Renal pelvis (tissue), 4 donors: ENCODE results near the gene TMCC1. TPM values are rescaled to one million over a fixed set of nuclear protein-coding genes. Genes with fewer than 3 reads are reported as not detected.
"Not testable (repeated sequence)": the region's sequence is repeated elsewhere in the genome, so short reads cannot be mapped to it uniquely, and the experiment has no call there.

ENCODE experiments used
- DNase-seq: peaks from one replicate; pipeline ENCODE4 v3.0.0-alpha.2; 2013
- polyA plus RNA-seq, 3 donors: library from polyadenylated mRNA; unstranded; fragments of 120-200 nt; gene quantifications; one replicate each; pipeline ENCODE4 v1.2.1, GENCODE V29; 2013; ENCODE audit not compliant: insufficient read length in 3 of 3

TMCC1 gene
- polyA plus RNA-seq, 3 donors: 22.2 to 28.4 (median 22.8) TPM

DNA sequence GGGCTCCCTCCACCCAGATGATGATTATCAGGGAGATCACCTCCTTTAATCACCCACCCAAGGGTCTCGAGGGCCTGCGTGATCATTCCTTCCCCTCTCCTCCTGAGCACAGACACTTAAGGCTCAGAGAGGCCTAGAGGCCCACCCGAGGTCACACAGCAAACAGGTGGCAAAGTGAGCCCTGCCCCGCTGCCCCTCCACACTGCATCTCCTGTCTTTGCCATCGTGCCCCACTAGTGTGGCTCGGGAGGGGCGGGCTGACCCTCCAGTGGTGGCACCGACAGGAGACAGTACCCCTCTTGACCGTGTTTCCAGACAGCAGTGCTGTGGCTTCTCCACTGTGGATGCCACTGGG lies 282.1 kb downstream of the TMCC1 start:
- DNase-seq: no peak

GRCh38 chr3:129610794-129611445 lies 282.6 kb downstream of the TMCC1 start:
- not testable (repeated sequence) for DNase-seq

DNA sequence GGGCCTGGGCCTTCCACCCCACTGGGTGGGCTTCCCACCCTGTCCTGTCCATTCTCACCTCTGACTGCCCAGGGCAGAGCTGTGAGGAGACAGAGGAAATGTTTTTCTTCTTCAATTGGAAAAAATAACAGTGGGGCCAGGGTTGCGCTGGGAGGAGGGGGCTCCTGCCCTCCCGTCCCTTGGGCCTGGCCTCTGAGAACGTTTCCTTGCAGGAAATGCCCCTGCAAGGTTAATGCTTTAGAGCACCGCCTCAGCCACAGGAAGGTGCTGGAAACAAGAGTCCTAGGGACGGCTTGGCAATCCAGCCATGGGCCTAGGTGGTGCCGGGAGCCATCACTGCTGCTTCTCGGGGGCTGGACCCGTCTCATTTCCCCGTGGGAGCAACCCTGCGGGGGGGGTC lies 283.2 kb downstream of the TMCC1 start:
- no peak for DNase-seq

DNA sequence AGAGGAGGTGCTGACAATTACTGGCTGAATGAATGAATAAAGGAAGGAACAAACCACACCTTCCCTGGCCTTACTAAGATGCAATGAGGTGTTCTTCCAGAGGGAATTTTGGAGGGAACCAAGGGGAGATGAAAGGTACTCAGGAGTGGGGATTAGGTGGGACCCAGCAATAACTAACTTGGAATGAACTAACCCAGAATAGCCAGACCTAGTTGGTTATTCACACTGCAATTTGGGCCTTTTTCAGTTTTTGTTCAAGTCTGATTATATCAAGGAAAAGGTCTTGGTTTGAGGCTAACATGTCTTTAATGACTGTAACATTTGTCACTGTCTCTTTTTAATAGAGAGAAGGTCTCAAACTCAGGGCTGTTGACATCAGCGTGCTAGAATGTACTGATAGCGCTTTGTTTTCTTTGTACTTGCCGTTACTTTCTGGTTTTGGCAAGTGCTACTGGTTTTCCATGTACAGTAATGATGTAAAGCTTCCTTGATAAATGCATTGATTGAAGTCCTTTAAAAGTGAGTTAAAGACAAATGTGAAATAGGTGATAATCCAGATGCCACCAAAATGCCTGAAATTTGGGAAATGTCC lies 283.8 kb downstream of the TMCC1 start:
- DNase-seq: no peak

DNA sequence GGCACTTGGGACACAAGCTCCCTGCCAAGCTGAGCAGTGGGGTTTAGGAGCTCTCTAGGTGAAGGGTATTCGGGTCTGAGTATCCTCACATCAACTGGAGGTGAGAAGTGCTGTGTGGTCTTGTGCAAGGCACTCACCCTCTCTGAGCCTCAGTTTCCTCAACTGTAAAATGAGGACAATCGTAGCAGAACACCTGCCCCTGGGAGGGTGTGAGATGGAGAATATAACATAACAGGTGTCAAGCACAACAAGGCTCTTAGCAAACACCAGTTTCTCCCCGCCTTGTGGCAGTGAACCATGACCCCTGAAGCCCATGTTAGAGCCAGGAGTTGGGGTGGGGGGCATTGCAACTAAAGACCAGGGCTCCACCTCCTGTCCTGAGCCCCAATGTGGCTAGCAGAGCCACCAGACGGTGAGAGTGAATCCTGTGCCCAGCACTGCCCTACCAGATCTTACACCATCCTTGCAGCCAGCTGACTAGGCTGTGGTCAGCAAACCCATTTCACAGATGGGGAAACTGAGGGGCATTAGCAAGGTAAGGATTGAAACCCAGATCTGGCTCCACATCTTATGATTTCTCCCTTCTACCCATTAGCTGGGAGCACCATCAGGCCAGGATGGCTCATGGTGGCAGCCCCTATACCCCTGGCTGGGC lies 284.4 kb downstream of the TMCC1 start:
- no peak for DNase-seq

GRCh38 chr3:129608087-129608935 lies 285.2 kb downstream of the TMCC1 start:
- no peak for DNase-seq

- DNase-seq: no peak
Observed at GRCh38 chr3:129607391-129608068, 286.0 kb downstream of the TMCC1 start.

- DNase-seq: no peak
Observed at GRCh38 chr3:129606636-129607390, 286.7 kb downstream of the TMCC1 start, which contains the start of gene PLXND1. TSS of gene PLXND1 (minus strand) at chr3:129606676. CDS start at chr3:129606639, 37 bp downstream.

- DNase-seq: no peak
Observed at GRCh38 chr3:129605922-129606635, 287.4 kb downstream of the TMCC1 start.

DNA sequence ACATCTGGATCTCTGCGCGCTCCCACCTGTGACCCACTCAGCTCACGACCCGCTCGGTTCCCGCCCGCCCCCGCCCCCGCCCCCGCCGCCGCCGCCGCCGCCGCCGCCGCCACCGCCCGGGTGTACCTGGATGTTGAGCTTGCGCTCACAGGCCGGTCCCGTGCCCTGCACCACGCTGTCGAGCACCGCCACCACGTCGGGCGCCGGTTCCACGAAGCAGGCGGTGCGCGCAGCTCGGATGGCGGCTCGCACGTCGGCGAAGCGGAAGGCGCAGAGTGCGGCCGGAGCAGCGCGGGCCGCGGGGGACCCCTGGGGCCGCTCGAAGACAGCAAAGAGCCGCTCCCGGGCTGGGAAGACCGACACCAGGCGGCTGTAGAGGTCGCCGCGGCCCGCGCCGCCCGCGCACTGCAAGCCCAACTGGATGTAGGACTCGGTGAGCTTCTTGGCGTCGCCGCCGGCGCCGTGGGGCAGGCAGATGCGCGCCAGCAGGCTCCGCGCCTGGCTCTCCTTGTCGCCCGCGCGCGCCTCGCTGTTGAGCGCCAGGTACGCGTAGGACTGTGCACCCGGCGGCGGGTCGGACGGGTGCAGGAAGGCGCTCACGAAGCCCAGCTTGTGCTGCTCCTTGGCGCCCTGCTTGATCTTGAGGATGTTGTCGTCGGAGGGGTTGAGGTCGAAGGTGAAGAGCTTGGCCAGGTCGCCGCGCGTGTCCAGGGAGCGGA lies 288.1 kb downstream of the TMCC1 start:
- no peak for DNase-seq

DNA sequence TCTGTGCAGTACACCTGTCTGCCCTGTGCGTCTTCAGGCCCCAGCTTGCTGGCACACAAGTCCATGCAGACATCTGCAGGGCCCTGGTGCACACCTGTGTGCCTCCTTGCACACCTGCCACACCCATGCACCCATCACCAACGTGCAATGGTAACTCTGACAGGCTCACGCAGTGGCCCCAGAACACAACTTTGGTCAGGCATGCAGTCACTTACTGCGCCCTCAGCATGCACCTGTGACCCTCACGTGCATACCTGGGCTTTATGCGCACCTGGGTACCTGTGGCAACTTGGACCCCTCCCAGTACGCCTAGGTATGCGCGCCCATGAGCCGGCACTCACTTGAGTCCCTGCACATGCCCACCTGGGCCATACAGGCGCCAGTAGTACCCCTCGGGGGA lies 288.7 kb downstream of the TMCC1 start:
- no peak for DNase-seq

DNA sequence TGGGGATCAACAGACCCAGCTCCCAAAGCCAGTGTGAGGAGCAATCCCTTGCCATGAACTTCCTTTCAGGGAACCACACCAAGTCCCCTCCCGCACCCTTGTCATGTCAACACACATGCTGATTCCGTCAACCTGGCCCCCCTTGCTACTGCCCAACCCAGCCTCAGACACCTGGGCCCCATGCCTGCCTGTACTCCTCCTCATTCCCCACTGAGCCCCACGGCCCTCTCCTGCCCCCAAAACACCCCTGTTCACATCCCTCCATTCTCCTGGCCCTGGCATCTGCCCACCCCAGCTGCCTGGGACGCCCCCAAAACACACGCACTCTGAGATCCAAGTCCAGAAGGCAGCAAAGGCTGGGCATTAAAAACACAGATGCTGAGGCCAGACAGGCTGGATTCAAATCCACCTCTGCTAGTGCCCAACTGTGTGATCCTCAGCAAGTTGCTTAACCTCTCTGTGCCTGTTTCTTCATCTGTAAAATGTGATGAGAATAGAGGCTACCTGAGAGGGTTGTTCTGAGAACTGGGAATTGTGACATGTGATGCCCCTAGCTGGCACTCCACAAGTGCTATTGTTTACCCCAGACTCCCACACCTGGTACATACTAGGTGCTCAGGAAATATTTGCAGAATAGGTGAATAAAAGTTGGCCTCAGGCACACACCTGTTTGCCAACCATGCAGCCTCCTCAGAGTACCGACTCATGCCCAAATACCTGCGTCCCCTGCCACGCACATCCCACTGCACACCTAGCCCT lies 289.3 kb downstream of the TMCC1 start:
- DNase-seq: no peak

- DNase-seq: no peak
Observed at GRCh38 chr3:129603561-129603942, 290.0 kb downstream of the TMCC1 start.

DNA sequence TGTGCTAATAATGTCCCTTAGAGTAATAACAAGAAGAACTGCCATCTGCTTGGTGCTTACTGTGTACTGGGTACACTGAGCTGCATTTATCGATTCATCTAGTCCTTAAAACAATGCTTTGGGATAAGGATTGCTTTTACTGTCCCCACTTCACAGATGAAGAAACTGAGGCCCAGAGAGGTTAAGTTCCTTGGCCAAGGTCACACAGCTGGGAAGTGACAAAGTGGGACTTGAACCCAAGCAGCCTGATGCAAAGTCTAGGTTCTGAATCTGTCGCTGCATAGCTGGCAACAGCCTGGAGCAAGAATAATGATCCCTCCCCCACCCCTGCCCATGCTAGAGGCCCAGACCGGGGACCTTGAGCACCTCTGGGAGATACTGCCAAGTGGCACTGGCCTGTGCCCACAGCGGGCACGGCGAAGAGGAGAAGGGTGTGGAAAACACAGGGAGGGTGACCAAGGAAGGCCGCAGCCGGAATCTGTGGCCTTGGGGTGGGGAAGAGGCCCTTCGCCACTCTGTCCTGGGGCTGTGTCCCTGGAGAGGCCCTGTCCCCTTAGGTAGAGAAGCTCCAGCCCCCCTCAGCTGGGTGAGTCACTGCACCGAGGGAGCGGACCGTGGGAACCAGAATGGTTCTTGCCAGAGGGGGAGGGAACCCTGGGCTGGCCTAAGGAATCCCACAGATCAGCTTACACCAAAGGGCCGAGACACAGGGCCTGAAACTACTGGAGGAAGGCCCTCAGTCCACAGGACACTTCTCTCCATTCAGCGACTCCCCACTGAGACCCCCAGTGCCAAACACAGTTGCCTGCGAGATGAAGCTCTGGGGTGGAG lies 290.6 kb downstream of the TMCC1 start:
- DNase-seq: peak; percentile 67

DNA sequence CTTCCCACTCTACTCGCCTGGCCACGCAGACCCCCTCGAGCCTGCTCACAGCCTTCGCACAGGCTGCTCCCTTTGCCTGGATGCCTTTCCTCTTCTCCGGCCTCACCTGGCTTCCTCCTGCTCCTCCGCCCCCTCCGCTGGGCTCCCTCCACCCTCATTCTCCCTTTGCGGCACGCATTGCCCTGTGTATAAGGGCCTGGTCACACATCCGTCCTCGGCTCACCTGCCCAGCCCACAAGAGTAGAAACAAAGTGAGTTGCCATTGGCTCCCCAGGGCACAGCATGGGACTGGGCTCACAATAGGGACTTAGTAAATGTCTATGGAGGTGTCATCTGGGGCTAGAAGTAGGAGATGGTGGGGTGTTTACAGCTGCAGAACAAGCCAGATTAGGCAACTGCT lies 291.2 kb downstream of the TMCC1 start:
- DNase-seq: no peak

DNA sequence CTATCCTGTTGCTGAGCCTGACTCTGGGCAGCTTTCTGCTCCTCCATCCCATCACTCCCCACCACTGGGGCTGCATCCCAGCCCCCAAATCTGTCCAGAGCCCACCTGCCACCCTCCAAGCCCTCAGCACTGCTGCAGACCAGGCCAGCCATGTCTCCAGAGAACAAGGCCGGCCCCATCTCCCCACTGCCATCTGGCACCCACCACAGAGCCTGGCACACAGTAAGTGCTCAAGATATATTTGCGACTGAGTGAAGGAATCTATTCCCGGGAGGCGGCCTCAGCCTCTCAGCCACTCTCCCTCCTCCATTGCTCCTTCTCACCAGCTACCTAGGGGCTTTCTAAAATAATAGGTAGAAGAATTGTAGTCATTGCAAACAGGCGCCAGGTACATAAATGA lies 291.8 kb downstream of the TMCC1 start:
- DNase-seq: no peak

DNA sequence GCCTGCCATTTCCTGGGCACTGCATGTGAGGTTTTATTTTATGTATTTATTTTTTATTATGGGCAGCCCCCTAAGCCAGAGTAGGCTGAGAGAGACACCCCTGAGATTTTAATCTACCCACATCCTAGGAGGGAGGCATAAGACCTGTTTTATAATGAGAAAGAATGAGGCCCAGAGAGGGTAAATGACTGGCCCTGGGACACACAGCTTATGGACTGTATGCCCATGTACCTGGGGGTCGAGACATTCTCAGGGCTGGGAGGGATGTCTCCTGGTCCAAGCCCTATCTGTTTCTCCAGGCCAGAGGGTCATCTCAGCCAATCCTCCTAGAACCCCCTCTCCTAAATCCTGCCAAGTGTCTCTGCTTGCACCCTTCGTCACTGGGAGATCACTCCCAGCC lies 293.2 kb downstream of the TMCC1 start:
- no peak for DNase-seq

- no peak for DNase-seq
Observed at GRCh38 chr3:129599607-129600006, 293.9 kb downstream of the TMCC1 start.
